ENCODE results near the gene DNASE1L2.

DNASE1L2 gene

DNA sequence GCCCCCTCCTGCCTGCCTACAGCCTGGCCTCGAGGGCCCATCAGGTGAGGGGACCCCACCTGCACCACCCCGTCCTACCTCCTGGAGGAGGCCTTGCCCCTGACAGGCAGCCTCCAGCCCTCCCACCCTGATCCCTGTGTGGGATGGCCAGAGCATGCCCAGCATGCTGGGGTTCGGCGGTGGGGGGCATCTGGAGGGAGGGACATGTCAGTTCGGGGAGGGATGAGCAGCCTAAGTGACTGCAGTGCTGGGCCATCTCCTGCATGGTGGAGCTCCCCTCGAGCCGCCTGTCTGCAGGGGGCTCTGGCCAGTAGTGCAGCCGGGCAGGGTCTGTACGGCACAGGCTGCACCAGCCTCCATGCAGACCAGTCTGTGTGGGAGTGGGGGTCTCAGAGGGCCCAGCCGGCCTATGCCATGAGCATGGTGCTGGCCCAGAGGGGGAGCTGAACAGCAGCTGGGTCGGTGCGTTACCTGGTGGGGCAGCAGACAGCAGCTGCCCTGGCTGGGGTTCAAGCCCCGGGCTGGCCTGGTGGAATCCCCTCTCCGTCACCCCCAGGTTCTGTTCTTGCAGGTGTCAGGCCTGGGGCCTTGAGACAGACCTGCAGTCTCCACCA, 35.7 kb downstream of the DNASE1L2 start:
- no peak for DNase-seq

DNA sequence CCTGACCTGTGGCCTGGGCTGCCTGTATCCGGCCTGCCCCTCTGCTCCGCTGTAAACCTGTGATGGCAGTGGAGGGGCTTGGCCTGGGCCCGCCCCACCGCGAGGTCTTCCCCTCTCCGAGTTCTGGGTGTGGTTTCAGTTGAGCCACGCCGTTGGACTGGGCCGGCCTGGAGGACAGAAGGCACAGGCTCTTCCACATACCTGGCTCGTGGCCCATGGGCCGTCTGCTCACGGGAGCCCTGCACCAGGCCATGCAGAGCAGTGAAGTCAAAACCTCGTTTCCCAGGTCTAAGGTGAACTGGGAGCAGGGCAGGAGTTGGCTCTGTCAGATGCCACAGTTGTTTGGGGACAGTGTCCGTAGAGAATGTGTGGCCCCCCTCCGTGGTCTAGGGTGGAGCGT, 37.2 kb downstream of the DNASE1L2 start:
- no peak for DNase-seq

DNA sequence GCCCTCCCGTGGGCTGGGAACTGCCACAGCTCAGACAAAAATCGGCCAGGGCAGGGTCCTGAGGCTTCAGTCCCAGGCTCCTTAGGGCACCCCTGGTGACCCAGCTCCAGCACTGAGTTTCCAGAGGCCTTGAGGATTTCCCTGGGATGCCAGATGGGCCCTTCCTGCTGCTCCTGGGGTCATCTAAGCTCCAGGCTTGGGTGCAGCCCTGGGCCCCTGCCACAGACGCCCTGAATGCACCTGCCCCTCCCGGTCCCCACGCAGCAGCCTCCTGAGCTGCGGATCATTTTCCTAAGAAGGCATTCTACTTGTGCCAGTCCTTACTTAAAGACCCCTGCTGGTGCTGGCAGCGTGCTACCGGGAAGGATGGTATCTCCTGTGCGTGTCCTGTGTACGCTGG, 37.7 kb downstream of the DNASE1L2 start:
- DNase-seq = no peak

DNA sequence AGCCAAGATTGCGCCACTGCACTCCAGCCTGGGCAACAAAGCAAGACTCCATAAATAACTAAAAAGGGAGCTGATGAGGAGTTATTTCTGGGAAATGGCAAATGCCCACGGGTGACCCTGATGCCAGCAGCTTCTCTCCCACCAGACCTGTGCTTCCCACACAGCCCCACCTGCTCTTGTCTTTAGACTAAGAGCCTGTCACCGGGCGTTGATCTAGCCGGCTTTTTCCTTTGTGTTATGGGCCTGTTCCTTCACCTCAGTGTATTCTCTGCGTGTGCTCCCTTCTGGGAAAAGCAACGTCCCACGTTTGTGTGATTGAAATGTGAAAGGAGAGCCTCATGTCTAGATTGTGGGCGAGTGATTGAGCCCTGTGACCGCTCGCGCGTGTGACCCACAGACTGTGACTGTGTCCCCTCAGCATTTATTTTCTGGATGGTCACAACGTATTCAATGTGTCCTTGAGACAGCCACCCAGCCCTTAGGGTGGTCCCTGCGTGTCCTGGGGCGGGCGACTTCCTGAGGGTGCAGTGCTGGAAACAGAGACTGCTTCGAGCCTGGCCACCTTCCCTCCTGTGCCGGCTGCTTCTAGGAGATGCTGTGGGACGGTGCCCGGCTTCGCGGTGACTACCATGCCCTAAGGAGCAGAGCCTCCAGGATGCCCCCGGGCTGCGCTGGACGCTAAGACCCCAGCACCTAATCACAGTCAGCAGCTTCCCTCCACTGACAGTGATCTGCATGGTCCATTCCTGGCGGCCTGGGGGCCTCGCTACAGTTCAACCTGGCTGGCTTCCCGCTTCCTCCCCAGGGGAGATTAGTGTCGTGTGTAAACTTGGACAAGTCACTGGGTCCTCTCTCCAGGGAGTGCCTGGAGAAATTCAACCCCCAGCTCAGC, 39.5 kb downstream of the DNASE1L2 start:
- no peak for DNase-seq

DNA sequence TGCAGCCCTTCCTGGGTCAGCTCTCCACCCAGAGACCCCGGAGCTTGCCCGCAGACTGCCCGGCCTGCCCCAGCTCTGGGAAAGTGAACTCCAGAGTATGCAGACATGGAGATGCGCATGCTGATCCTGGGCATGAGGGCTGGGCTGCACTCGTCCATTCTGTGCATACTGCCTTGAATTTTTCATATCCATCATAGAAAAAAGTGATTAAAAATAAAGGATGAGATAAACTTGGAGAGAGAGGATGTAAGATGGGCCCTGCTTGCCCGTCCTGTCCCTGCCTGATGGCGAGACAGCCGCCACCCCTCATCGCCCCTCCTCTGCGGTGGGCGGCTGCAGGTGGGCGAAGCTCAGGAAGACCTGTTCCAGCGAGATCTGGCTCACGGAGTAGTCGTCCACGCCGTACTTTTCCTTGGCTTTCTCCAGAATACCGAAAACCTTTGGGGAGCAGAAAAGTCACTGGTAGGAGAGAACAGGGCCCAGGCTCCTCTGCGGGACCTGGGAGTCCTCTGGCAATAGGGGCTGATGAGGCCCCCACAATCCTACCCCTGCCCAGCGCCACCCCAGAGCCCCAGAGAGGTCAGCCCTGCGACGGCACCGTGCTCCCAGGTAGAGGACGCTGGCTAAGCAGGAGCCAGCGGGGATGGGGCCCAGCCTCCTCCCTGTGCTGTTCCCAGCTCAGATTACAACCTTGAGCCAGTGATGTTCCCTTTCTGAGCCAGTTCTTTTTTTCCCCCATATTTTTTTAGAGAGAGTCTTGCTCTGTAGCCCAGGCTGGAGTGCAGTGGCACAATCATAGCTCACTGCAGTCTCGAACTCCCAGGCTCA, 40.3 kb downstream of the DNASE1L2 start:
- no peak for DNase-seq

DNA sequence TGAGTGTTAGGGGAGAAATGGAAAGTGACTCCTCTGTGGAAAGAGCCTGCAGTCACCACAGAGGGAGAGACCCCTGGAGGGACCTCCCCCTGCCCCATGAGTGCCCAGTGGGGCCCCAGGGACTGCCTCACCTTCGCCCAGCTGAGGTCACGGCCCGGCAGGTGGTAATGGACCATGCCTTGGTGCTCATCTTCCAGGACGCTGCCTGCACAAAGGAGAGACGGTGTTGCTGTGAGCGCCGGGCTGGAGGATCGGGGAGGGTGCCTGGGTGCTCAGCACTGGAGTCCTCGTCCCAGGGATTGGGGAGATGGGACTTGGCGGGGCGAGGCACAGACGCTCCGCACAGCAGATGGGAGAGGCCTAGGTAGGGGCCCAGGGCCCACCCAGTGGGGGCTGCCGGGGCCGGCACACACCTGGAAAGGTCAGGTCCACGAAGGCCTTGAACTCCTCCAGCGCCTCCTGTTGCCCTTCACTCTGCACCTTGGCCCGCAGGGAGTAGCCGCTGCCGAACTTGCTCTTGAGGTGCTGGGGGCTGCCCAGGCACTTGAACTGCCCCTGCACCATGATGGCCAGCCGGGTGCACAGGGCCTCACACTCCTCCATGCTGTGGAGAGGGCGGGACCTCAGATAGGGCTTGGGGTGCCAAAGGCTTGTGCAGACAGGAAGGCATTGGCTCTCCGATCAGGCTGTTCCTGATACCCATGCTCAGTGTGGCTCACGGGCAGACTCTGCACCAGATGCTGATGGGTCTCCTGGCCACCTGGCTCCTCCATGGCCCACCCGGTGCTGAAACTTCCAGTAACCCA, 41.4 kb downstream of the DNASE1L2 start:
- no peak for DNase-seq

DNA sequence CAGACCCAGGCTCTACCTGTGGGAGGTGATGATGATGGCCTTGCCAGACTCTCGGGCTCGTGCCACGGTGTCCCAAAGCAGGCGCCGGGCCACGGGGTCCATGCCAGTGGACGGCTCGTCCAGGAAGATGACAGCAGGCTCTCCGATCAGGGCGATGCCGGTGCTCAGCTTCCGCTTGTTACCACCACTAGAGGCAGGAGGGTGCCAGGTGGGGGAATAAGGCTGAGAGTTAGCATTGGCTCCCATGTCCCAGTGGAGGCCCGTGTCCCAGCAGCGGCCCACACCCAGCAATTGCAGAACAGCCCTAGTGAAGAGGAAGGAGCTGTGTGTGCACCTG, 42.0 kb downstream of the DNASE1L2 start:
- DNase-seq = no peak

DNA sequence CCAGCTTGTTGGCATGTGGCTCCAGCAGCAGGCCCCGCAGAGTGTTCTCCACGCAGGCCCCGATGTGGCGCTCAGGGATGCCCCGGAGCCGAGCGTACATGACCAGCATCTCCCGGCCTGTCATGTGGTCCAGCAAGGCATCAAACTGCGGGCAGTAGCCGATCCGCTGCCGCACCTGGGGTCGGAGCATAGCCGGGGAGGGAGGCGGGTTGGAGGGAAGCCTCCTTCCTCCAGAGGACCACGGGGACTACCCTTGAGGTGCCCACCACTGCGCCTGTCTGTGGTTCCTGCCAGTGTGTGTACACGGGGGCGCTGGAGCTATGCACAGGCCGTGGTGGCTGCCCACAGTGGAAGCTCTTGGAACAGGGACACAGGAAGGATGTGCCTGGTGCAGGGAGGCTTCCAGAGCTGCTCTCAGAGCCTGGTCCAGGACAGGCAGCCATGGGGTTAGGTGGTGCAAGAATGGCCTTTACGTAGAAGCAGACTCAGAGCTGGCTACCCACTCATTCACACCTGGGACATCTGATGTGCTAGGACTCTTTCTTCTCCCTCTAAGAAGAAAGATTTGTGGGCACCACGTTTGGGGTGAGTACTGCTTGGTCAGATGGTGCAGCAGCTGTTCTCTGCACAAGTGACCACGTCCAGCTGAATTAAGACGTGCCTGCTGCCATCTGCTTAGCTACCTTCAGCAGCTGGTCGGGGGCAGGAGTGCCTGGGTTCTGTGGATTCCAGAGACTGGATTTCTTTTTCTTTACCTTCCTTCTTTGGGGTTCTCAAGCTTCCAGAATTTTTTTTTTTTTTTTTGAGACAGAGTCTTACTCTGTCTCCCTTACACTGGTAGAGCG, 42.9 kb downstream of the DNASE1L2 start:
- no peak for DNase-seq

DNA sequence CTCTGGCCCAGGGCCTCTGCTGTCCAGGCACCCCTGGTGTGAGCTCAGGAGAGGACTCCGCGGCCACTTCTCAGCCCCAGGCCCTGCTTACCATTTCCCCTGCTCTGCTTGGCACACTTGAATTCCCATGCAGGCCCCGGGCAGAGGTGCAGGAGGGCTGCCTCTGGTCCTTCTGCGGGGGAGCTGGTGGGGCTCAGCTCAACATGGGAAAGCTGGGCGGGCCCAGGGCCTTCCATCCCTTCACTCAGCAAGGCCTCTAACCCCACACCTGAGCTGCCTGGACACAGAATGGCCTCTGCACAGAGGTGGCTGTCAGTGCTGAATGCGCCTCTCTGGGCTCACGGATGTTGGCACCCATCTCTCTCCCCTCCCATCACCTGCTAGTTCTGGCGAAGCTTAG, 44.2 kb downstream of the DNASE1L2 start:
- DNase-seq = no peak

DNA sequence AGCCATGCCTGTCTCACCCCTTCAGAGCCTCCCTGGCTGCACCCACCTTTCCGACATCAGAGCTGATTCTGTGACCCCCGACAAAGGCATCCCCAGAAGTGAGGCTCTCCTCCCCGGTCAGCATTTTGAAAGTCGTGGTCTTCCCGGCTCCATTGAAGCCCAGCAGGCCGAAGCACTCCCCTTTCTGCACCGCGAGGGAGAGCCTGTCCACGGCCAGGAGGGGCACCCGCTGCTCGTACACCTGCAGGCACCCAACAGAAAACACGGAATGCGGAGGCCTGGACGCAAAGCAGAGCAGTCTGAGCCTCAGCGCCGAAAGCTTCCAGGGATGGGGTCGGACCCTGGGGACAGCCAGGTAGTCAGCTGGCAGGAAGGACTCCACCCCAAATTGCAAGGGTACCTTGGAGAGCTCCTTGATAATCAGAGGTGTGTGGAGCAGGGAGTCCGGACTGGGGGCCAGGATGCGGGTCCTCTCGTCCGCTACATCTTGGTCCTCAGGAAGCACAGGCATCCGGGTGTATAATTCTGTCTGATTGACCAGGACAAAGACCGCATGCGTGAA, 44.8 kb downstream of the DNASE1L2 start:
- no peak for DNase-seq

DNA sequence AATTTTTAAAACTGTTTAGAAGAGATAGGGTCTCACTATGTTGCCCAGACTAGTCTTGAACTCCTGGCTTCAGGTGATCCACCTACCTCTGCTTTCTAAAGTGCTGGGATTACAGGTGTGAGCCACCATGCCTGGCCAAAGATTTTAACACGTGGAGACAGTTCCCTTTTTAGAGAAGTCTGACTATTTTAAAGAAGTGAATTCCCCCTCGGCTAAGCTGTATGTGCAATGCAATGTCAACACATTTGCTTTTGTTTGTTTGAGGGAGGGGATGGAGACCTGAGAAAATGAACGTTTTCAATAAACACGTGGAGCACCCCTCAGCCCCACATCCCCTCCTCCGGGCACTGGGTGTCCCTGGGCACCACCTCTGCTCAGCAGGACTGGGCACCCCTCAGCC, 46.0 kb downstream of the DNASE1L2 start:
- no peak for DNase-seq

DNA sequence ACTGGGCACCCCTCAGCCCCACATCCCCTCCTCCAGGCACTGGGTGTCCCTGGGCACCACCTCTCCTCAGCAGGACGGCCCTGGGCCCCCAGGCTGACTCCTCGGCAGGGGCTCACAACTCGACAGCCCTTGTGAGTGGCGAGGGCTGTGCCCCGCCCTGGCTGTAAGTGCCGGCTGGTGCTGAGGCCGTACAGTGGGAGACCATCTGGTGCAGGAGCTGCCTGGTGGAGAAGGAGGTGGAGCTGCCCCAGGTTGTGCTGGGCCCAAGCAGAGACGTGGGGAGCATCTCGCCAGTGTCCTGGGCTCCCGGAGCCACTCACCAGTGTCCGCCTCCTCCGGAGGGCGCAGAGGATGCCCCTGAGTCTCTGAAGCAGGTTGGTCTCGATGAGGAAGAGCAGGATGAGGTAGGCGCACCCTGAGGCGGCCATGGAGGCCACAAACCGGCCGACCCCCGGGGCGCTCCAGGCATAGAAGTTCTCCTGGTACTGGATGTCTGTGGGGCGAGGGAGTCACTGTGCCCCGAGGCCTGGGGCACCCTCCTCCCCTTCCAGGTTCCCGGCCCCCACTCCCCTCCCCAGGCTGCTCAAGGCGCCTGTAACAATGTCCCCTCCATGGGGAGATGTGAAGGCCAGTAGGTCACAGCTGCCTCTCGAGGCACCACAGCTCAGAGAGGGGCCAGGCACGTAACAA, 46.8 kb downstream of the DNASE1L2 start:
- no peak for DNase-seq

DNA sequence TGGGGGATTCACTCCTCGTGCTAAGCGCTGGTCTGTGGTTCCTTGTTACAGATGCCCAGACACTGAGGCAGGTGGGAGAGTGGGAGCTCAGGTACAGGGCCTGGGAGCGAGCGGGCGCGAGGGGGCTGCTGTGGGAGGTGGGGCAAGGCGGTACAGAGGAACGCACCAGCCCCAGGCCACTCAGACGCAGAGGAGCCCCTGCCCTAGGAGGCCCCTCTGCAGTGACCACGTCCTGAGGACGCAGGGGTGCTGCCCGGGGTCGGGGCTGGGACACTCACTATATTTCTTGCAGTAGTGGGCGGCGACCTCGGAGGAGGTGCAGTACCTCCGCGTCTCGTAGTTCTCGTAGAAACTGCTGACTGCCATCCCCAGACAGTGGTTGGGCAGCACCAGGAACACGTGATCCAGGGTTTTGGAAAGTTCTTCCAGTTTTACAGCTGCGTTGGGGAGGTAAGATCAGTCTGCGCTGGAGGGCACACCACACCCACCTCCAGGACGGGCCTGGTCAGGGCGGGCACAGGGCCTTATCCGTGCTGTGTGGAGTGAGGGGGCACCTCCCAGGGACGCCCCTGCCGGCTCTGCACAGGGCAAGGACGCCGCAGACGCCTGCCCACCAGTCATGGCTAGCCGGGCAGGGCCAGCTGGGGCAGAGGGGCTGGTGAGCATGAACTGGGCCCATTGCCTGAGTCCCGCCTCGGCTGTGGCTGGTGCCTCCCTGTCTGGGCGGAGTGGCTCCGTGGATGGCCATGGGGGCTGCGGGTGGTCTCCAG, 47.9 kb downstream of the DNASE1L2 start:
- no peak for DNase-seq

DNA sequence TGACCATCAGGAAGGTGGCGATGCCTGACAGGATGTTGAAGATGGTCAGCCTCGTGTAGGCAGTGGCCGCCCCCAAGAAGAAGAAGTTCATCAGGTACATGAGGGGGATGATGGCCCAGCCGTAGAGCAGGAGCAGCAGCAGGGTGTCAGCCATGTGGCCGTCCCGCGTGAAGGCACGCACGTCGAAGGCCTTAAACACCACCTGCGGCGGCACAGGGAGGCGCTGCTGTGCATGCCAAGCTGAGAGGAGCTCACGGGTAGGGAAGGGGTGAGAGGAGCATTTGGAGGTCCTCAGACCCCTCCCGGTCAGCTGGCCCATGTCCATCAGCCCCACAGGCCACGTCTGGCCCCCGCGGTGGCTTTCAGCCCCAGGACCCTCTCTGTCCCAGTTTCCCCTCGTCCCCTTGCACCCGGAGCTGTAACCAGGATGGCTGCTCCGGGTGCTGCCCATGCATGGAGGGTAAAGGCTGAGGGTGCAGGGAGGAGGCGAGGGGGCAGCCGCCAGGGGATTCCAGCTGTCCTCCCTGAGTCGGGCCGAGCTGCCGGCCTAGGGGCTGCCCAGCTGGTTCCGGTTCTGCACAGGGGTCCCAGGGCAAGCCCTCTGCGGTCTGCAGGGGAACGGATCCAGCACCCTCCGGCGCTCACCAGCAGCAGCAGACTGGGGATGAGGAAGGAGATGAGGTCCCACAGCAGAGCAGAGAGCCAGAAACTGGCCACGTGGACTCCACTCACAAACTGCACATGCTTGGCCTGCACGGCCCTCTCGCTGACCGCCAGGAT, 48.7 kb downstream of the DNASE1L2 start:
- no peak for DNase-seq

DNA sequence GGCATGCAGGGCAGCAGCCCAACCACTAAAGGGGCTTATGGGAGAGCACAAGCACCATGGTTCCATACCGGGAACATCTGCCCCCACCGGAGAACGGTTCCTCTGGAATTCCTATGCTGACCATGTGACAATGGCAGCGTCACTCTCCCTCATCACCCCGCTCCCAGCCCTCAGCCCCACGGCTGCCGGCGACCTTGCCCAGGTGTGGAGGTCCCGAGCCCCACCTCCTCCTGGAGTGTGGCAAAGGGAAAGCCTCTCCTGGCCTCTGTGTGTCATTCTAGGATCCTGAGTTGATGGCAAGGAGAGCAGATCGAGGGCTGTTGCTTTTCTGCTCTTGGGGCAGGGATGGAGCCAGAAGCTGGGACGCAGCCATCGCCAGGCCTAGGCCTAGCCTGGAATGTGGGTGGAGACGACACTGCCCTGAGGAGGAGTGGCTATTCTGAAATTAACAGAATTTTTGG, 49.5 kb downstream of the DNASE1L2 start:
- no peak for DNase-seq

DNA sequence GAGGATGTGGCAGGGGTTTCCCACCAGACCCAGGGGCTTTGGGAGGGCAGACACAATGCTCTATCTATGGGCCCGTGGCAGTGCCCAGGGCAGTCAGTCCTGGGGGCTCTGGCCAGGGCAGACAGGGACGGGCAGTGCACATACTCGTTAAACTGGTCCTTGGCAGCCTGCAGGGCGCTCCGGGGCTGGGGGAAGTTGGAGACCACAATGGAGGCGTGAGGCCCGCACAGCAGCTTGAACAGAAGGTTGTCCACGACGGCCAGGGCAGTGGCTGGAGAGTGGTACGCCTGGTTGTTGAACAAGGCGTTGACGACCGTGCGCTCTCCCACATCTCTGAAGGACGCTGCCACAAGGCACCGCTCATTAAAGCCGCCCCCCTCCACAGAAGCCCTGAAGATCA, 50.3 kb downstream of the DNASE1L2 start:
- DNase-seq = no peak

DNA sequence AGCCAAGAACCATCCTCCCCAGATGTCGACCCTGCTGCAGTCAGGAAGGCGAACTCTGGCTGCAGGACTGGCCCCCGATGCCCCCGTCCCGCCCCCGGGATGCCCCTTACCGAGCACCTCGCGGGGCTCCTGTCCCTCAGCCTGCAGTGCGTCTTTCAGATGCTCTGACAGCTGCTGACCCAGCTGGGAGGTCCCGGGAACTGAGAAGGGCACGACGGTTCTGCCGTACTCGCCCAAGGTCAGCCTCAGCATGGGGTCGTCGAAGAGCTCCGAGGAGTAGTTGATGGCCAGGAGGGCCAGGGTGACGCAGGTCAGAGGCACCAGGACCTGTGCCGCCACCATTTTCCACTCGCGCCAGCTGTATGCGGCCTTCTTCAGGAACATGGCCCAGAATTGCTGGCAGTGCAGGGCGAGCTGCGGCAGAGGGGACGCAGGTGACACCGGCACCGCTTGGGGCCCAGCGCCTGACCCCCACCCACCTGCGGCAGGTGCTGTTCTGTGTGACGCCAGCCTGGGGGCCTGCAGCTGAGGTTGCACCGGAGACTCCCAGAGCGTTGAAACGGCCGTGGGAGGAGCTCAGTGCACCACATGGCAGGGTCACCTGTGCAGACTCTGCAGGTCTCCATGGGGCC, 51.8 kb downstream of the DNASE1L2 start:
- DNase-seq = no peak

All from fibroblast of upper back skin (primary cell).